HepG2 (cell line): ENCODE data around the gene LRP1-AS. TPM values are rescaled to one million over a fixed set of nuclear protein-coding genes. Genes with fewer than 3 reads are reported as not detected.

ENCODE experiments used
- ETV5 ChIP-seq: IDR thresholded peaks from 2 replicates; pipeline ENCODE4 v1.6.1; 2018; ENCODE audit warnings: missing biosample characterization, missing genetic modification reagents, inconsistent platforms, borderline replicate concordance
- FLYWCH1 ChIP-seq: sonication (generic); formaldehyde crosslinking; IDR thresholded peaks from 2 replicates; pipeline ENCODE4 v1.8.1; 2023; ENCODE audit warnings: mild to moderate bottlenecking, missing genetic modification reagents
- GATA4 ChIP-seq: sonication (generic); IDR thresholded peaks from 2 replicates; pipeline ENCODE4 v1.6.1; 2016; ENCODE audit warnings: antibody characterized with exemption, low read depth, borderline replicate concordance
- GTF3A ChIP-seq: sonication (generic); formaldehyde crosslinking; conservative IDR thresholded peaks from 2 replicates; pipeline ENCODE4 v1.4.0; 2020; ENCODE audit warnings: mild to moderate bottlenecking, missing genetic modification reagents
- HMG20B ChIP-seq: conservative IDR thresholded peaks from 2 replicates; pipeline ENCODE4 v1.6.1; 2016; ENCODE audit warnings: missing genetic modification reagents, missing compliant biosample characterization
- HOMEZ ChIP-seq: IDR thresholded peaks from 2 replicates; pipeline ENCODE4 v1.6.1; 2016; ENCODE audit warnings: low read depth
- IRF2 ChIP-seq: IDR thresholded peaks from 2 replicates; pipeline ENCODE4 v1.6.1; 2018; ENCODE audit warnings: missing genetic modification reagents, missing compliant biosample characterization
- NFE2L2 ChIP-seq: fragments of 150-350 bp; IDR thresholded peaks from 2 replicates; pipeline ENCODE4 v1.6.1; 2014; ENCODE audit warnings: low read length
- XRCC5 ChIP-seq: fragments of 200-400 bp; formaldehyde crosslinking; optimal IDR thresholded peaks from 2 replicates; pipeline ENCODE3; 2017; ENCODE audit warnings: mild to moderate bottlenecking, low read length
- ZNF10 ChIP-seq: sonication (generic); formaldehyde crosslinking; IDR thresholded peaks from 2 replicates; pipeline ENCODE4 v1.4.0; 2020; ENCODE audit warnings: mild to moderate bottlenecking, low read depth, missing genetic modification reagents, borderline replicate concordance
- polyA plus RNA-seq, 8 experiments: library from polyadenylated mRNA; depleted of rRNA in 3 of 8; stranded (reverse) in 7 of 8; unstranded in 1 of 8; fragments of >200 nt; fragmentation: Illumina TruSeq in 4 of 8; extraction: Trizol in 4 of 8; gene quantifications; 2 replicates each; pipeline versions ENCODE4 v1.2.1 to v1.2.3, GENCODE V29; 2011 to 2016; ENCODE audit warnings: low read depth in 4 of 8, missing spikeins in 1 of 8, mixed read lengths in 1 of 8; ENCODE audit not compliant: insufficient read depth in 1 of 8
- total RNA-seq, 5 experiments: library from RNA; depleted of rRNA; stranded (reverse); fragments of >200 nt; fragmentation: Illumina TruSeq; extraction: Trizol; gene quantifications; 2 replicates each; pipeline ENCODE4 v1.2.3, GENCODE V29; 2016; ENCODE audit warnings: low read depth in 1 of 5
- TF ChIP-seq, protein P1 (sequence below): sonication (generic); formaldehyde crosslinking; IDR thresholded peaks from 2 replicates; pipeline ENCODE4 v1.4.0; 2020; ENCODE audit warnings: missing genetic modification reagents
- TF ChIP-seq, protein P2 (sequence below): sonication (generic); formaldehyde crosslinking; IDR thresholded peaks from one replicate; pipeline ENCODE4 v1.5.1; 2020; ENCODE audit warnings: mild to moderate bottlenecking, missing genetic modification reagents; ENCODE audit errors: not compliant biosample characterization

Gene LRP1-AS
- total and polyA plus RNA-seq, 2 of the 13 experiments (the other 11 are each of a cell fraction or from before 2014, with no cell fraction given) = 0.20 TPM; not detected in 1

GRCh38 chr12:57101892-57102695 is 45.3 kb downstream of the LRP1-AS start (continued):
- TF ChIP-seq FLYWCH1 = no peak
- TF ChIP-seq ETV5 = peak; percentile 55; the same call in 1 of the 2 replicates
- TF ChIP-seq HMG20B = peak; percentile 98
- TF ChIP-seq GATA4 = no peak
- TF ChIP-seq NFE2L2 = no peak
- TF ChIP-seq GTF3A = no peak; the same call in 1 of the 2 replicates
- TF ChIP-seq, protein P1, sequence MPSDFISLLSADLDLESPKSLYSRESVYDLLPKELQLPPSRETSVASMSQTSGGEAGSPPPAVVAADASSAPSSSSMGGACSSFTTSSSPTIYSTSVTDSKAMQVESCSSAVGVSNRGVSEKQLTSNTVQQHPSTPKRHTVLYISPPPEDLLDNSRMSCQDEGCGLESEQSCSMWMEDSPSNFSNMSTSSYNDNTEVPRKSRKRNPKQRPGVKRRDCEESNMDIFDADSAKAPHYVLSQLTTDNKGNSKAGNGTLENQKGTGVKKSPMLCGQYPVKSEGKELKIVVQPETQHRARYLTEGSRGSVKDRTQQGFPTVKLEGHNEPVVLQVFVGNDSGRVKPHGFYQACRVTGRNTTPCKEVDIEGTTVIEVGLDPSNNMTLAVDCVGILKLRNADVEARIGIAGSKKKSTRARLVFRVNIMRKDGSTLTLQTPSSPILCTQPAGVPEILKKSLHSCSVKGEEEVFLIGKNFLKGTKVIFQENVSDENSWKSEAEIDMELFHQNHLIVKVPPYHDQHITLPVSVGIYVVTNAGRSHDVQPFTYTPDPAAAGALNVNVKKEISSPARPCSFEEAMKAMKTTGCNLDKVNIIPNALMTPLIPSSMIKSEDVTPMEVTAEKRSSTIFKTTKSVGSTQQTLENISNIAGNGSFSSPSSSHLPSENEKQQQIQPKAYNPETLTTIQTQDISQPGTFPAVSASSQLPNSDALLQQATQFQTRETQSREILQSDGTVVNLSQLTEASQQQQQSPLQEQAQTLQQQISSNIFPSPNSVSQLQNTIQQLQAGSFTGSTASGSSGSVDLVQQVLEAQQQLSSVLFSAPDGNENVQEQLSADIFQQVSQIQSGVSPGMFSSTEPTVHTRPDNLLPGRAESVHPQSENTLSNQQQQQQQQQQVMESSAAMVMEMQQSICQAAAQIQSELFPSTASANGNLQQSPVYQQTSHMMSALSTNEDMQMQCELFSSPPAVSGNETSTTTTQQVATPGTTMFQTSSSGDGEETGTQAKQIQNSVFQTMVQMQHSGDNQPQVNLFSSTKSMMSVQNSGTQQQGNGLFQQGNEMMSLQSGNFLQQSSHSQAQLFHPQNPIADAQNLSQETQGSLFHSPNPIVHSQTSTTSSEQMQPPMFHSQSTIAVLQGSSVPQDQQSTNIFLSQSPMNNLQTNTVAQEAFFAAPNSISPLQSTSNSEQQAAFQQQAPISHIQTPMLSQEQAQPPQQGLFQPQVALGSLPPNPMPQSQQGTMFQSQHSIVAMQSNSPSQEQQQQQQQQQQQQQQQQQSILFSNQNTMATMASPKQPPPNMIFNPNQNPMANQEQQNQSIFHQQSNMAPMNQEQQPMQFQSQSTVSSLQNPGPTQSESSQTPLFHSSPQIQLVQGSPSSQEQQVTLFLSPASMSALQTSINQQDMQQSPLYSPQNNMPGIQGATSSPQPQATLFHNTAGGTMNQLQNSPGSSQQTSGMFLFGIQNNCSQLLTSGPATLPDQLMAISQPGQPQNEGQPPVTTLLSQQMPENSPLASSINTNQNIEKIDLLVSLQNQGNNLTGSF (CRISPR knock-in tag) = no peak
- TF ChIP-seq IRF2 (CRISPR knock-in tag) = peak; percentile 58
- peak; percentile 61; the same call in 1 of the 2 replicates for TF ChIP-seq HOMEZ
- no peak for TF ChIP-seq ZNF10
- TF ChIP-seq, protein P2, sequence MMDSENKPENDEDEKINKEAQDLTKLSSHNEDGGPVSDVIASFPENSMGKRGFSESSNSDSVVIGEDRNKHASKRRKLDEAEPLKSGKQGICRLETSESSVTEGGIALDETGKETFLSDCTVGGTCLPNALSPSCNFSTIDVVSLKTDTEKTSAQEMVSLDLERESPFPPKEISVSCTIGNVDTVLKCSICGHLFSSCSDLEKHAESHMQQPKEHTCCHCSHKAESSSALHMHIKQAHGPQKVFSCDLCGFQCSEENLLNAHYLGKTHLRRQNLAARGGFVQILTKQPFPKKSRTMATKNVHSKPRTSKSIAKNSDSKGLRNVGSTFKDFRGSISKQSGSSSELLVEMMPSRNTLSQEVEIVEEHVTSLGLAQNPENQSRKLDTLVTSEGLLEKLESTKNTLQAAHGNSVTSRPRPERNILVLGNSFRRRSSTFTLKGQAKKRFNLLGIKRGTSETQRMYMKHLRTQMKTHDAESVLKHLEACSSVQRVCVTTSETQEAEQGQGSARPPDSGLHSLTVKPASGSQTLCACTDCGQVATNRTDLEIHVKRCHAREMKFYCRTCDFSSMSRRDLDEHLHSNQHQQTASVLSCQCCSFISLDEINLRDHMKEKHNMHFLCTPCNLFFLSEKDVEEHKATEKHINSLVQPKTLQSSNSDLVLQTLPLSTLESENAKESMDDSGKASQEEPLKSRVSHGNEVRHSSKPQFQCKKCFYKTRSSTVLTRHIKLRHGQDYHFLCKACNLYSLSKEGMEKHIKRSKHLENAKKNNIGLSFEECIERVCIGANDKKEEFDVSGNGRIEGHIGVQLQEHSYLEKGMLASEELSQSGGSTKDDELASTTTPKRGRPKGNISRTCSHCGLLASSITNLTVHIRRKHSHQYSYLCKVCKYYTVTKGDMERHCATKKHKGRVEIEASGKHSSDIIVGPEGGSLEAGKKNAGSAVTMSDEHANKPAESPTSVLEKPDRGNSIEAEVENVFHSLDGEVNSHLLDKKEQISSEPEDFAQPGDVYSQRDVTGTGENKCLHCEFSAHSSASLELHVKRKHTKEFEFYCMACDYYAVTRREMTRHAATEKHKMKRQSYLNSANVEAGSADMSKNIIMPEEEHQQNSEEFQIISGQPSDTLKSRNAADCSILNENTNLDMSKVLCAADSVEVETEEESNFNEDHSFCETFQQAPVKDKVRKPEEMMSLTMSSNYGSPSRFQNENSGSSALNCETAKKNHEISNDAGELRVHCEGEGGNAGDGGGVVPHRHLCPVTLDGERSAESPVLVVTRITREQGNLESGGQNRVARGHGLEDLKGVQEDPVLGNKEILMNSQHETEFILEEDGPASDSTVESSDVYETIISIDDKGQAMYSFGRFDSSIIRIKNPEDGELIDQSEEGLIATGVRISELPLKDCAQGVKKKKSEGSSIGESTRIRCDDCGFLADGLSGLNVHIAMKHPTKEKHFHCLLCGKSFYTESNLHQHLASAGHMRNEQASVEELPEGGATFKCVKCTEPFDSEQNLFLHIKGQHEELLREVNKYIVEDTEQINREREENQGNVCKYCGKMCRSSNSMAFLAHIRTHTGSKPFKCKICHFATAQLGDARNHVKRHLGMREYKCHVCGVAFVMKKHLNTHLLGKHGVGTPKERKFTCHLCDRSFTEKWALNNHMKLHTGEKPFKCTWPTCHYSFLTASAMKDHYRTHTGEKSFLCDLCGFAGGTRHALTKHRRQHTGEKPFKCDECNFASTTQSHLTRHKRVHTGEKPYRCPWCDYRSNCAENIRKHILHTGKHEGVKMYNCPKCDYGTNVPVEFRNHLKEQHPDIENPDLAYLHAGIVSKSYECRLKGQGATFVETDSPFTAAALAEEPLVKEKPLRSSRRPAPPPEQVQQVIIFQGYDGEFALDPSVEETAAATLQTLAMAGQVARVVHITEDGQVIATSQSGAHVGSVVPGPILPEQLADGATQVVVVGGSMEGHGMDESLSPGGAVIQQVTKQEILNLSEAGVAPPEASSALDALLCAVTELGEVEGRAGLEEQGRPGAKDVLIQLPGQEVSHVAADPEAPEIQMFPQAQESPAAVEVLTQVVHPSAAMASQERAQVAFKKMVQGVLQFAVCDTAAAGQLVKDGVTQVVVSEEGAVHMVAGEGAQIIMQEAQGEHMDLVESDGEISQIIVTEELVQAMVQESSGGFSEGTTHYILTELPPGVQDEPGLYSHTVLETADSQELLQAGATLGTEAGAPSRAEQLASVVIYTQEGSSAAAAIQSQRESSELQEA (CRISPR knock-in tag) = no peak
- TF ChIP-seq XRCC5 = peak; percentile 95
